Activated CD8-positive, alpha-beta T cell treated with anti-CD3 and anti-CD28 coated beads for 36 hours (primary cell): ENCODE results near the gene KRTAP10-5. TPM values are rescaled to one million over a fixed set of nuclear protein-coding genes. Genes with fewer than 3 reads are reported as not detected.

Source experiments
- ATAC-seq: fragments of 200-7000 bp; cut with Tn5 transposase; one replicate; pipeline ENCODE4 v1.10.0; 2021; ENCODE audit warnings: mild to moderate bottlenecking, moderate library complexity
- CTCF ChIA-PET: fragments of 350-600 bp; sonication (Branson Sonifier 250); formaldehyde crosslinking; loops from one replicate; lab custom pipeline; 2021; ENCODE audit warnings: antibody characterized with exemption; lab: Charles Lee
- POLR2A ChIA-PET: fragments of 350-600 bp; sonication (Branson Sonifier 250); formaldehyde crosslinking; loops from one replicate; lab custom pipeline; 2021; ENCODE audit warnings: antibody characterized with exemption; lab: Charles Lee
- DNase-seq: peaks from one replicate; pipeline ENCODE4 v3.0.0-alpha.2; 2020
- H3K27ac Mint-ChIP-seq: one replicate; pipeline ENCODE4 v1.8.0; 2021; ENCODE audit warnings: mild to moderate bottlenecking, mixed read lengths
- H3K27me3 Mint-ChIP-seq: one replicate; pipeline ENCODE4 v1.8.0; 2021; ENCODE audit warnings: mixed read lengths
- H3K36me3 Mint-ChIP-seq: one replicate; pipeline ENCODE4 v1.8.0; 2021; ENCODE audit warnings: low read depth, mixed read lengths
- H3K4me1 Mint-ChIP-seq: one replicate; pipeline ENCODE4 v1.8.0; 2021; ENCODE audit warnings: low read depth, mixed read lengths
- H3K4me3 Mint-ChIP-seq: one replicate; pipeline ENCODE4 v1.8.0; 2021; ENCODE audit warnings: mild to moderate bottlenecking, moderate library complexity, mixed read lengths
- H3K9me3 Mint-ChIP-seq: one replicate; pipeline ENCODE4 v1.8.0; 2021; ENCODE audit warnings: mixed read lengths
- intact Hi-C: fragments of 100-400 bp; cut with micrococcal nuclease; formaldehyde crosslinking; loops from one replicate; pipeline ENCODE4 v1.10.0; 2022
- total RNA-seq, 2 experiments: library from RNA; stranded (reverse); gene quantifications; one replicate each; pipeline ENCODE4 v1.2.3, GENCODE V29; 2021
- TF ChIP-seq, protein P1 (sequence below): fragments of 200-600 bp; IDR thresholded peaks from one replicate; pipeline ENCODE4 v1.8.0; 2022; ENCODE audit warnings: antibody characterized with exemption, mild to moderate bottlenecking

The KRTAP10-5 gene
- total RNA-seq, 2 experiments from 2014 or later, result not detected

DNA sequence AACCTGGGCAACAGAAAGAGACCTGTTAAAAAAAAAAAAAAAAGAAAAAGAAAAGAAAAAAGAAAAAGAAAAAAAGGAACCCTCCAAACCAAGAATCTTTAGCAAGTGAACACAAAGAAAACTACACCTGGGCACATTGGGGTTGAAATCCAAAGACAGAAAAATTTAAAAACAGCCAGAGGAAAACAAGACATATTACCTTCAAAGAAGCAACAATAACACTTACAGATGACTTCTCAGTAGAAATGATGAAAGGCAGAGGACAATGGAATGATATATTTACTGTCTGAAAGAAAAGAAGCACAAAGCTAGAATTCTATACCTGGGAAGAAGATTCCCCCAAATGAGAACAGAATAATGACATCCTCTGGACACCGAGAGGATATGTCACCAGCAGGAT, 37.7 kb downstream of the KRTAP10-5 start:
- no peak for DNase-seq
- CTCF ChIA-PET, result no interaction called here
- TF ChIP-seq, protein P1, sequence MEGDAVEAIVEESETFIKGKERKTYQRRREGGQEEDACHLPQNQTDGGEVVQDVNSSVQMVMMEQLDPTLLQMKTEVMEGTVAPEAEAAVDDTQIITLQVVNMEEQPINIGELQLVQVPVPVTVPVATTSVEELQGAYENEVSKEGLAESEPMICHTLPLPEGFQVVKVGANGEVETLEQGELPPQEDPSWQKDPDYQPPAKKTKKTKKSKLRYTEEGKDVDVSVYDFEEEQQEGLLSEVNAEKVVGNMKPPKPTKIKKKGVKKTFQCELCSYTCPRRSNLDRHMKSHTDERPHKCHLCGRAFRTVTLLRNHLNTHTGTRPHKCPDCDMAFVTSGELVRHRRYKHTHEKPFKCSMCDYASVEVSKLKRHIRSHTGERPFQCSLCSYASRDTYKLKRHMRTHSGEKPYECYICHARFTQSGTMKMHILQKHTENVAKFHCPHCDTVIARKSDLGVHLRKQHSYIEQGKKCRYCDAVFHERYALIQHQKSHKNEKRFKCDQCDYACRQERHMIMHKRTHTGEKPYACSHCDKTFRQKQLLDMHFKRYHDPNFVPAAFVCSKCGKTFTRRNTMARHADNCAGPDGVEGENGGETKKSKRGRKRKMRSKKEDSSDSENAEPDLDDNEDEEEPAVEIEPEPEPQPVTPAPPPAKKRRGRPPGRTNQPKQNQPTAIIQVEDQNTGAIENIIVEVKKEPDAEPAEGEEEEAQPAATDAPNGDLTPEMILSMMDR, result no peak
- peaks cover 17% of the 10 kb centered on the region for H3K9me3 Mint-ChIP-seq
- intact Hi-C loops, result no loop called here
- no peak overlapping the region for H3K27ac Mint-ChIP-seq
- peaks cover 19% of the 10 kb centered on the region for H3K36me3 Mint-ChIP-seq
- H3K27me3 Mint-ChIP-seq, result no peaks in the 10 kb centered on the region
- no peak overlapping the region for H3K4me3 Mint-ChIP-seq
- ATAC-seq, result no peak
- H3K4me1 Mint-ChIP-seq, result peaks cover 9% of the 10 kb centered on the region
- POLR2A ChIA-PET, result interaction anchor here (0.6 kb wide), 1 partner anchor 33 kb away, joined by 3 read pairs; no protein-coding TSS in a partner anchor

DNA sequence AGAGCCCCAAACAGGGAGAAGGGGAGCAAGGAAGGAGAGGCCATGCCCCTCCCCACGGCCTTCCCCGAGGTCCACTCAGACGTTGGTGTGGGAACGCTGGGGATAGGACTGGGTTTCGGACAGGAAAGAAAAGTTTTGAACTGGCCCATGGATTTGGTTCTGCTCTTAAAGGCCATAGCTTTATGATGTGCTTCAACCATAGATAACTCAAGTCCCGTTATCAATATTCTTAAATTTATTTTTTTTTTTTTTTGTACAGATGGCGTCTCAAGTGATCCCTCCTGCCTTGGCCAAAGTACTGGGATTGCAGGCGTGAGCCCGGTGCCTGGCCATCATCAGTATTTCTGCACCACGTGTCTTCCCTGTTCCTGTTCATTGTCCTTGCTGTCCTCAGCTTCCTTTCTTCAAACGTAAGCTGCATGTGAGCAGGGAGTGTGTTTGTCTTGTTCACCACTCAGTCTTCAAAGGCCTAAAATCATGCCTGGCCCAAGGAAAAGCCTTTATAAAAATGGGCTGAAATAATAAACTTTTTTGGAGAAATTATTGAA, 39.6 kb downstream of the KRTAP10-5 start:
- Mint-ChIP-seq H3K27ac (no peak overlapping the region), H3K4me1 (no peaks in the 10 kb centered on the region), H3K36me3 (peaks cover 6% of the 10 kb centered on the region), H3K9me3 (peaks cover 4% of the 10 kb centered on the region), H3K27me3 (no peaks in the 10 kb centered on the region), H3K4me3 (no peak overlapping the region)
- DNase-seq (no peak), ATAC-seq (no peak)
- TF ChIP-seq, protein P1, result no peak
- CTCF ChIA-PET, result interaction anchor here (0.8 to 1.2 kb wide), 2 partner anchors 31 to 202 kb away, joined by 3 to 5 read pairs; no protein-coding TSS in a partner anchor
- POLR2A ChIA-PET, result interaction anchor here (0.7 kb wide), 1 partner anchor 149 kb away, joined by 3 read pairs; no protein-coding TSS in a partner anchor
- intact Hi-C loops, result no loop called here

DNA sequence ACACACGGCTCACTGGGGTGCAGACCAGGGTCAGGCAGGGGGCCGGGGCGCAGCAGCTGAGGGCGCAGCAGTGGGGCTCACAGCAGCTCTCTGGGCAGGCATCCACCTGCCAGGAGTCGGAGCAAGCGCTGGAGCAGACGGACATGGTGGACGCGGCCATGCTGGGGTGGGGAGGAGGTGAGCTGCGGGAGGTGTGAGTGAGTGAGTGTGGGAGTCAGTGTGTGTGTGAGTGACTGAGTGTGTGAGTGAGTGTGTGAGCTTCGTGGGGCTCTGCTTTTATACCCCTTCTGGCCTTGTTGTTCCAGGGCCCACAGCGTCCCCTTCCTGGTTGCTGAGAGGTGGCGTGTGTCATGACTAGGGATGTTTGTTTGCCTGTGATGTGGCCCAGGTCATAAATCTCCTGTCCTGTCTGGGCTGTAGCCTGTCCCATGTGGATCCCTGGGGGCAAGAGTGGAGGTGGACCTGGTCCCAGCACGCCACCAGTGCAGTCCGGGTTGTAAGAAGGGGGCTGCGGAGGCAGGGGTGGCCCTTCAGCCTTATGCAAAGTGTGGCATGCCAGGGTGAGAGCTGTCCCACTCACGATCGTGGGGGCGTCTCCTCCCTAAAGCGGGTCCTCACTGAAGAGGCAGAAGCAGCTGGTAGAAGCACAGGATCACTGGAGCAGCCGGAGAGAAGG, 40.3 kb downstream of the KRTAP10-5 start, which contains the start of gene KRTAP10-1:
KRTAP10-1 (minus strand) TSS at position 205 of the 676 bp plus-strand sequence; CDS start at position 160, 45 bp downstream.
- intact Hi-C loops, result no loop called here
- CTCF ChIA-PET, result interaction anchor here (1.2 kb wide), 1 partner anchor 30 kb away, joined by 3 read pairs; no protein-coding TSS in a partner anchor
- no peak within 1 kb of the TSS for H3K4me3 Mint-ChIP-seq
- H3K27me3 Mint-ChIP-seq, result no peaks in the 10 kb centered on the region
- H3K27ac Mint-ChIP-seq, result no peak within 1 kb of the TSS
- no peak for DNase-seq
- no peaks in the 10 kb centered on the region for H3K36me3 Mint-ChIP-seq
- H3K4me1 Mint-ChIP-seq, result no peaks in the 10 kb centered on the region
- POLR2A ChIA-PET, result interaction anchor here (0.7 kb wide), 1 partner anchor 149 kb away, joined by 3 read pairs; no protein-coding TSS in a partner anchor
- TF ChIP-seq, protein P1, result no peak
- H3K9me3 Mint-ChIP-seq, result no peaks in the 10 kb centered on the region
- ATAC-seq, result no peak

DNA sequence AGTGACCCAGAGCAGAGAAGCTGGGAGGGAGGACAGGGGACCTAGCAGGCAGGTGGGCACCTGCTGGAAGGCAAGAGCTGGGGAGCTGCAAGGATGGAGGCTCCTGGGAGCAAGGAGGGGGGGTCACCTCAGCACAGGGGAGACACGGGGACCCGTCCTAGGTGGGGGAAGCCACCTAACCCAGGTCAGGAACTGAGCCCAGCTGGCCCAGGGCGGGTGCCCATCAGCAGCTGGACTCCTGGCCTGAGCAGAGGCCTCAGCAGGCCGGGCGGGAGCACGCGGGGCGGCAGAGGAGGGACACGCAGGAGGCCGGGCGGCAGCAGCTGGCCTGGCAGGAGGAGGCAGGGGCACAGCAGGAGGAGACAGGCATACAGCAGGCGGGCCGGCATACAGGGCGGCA, 41.4 kb downstream of the KRTAP10-5 start:
- intact Hi-C loops, result no loop called here
- CTCF ChIA-PET, result no interaction called here

More for the DNA sequence above, 41.4 kb downstream of the KRTAP10-5 start:
- ATAC-seq (no peak), DNase-seq (no peak)
- Mint-ChIP-seq H3K27ac (no peak overlapping the region), H3K36me3 (no peaks in the 10 kb centered on the region), H3K9me3 (no peaks in the 10 kb centered on the region), H3K4me1 (no peaks in the 10 kb centered on the region), H3K27me3 (no peaks in the 10 kb centered on the region), H3K4me3 (no peak overlapping the region)
- TF ChIP-seq, protein P1, result no peak
- POLR2A ChIA-PET, result no interaction called here
